HG03469 (cell line): ENCODE measurements around the gene PLA2G4B.

Source experiments
- ATAC-seq: cut with Tn5 transposase; IDR thresholded peaks from one replicate; pipeline ENCODE4 v1.9.1; 2021; ENCODE audit warnings: mild to moderate bottlenecking, moderate library complexity, moderate number of reproducible peaks; ENCODE audit not compliant: unreplicated experiment

The PLA2G4B gene

DNA sequence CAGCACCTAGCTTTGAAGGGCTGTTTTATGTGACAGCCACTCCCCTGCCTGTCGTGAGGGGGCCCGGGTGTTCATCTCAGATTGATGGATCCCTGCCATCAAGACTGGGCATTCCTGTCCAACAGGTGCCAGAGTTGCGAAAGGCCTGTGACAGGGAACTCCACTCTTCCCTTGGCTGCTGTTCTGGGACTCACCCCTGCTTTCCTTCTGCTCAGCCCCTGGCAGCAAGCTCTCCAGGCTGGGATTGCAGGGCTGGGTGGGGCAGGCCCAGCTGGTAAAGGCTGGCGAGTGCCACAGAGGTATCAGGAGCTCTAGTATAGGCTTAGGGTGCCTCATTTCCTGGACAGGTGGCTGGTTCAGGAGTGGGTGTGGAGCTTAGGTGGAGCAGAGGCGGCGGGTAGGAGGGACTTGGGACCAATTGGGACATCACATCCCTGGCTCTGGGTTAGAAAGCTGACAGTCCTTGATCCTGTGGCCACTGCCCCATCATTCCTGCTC lies at the start of gene PLA2G4B:
Gene PLA2G4B (plus strand): TSS at position 448 of the 498 bp plus-strand sequence. CDS start 67 bp downstream, outside the sequence.
- ATAC-seq: no peak

DNA sequence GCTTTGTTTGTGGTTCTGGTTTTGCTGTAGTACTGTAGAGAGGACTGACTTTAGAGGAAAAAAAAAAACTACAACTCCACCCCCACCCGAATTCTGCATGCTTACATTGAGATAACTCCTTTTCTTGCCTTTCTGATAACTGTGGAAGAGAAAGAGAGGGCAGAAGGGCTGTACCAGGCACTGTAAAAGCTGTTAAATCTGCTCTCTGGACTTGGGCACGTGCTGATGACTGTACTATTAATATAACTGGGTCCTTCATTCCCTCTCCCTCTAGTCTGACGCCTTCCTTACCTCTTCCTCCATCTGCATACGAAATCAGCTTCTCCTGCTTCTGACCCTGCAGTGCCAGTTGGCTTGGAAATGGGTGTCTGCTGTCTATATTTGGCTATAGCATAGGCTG lies 49.4 kb upstream of the PLA2G4B start:
- ATAC-seq: no peak

- no peak for ATAC-seq
Observed at GRCh38 chr15:41789662-41790061, 49.0 kb upstream of the PLA2G4B start.

- no peak for ATAC-seq
Observed at GRCh38 chr15:41790169-41790568, 48.5 kb upstream of the PLA2G4B start.

DNA sequence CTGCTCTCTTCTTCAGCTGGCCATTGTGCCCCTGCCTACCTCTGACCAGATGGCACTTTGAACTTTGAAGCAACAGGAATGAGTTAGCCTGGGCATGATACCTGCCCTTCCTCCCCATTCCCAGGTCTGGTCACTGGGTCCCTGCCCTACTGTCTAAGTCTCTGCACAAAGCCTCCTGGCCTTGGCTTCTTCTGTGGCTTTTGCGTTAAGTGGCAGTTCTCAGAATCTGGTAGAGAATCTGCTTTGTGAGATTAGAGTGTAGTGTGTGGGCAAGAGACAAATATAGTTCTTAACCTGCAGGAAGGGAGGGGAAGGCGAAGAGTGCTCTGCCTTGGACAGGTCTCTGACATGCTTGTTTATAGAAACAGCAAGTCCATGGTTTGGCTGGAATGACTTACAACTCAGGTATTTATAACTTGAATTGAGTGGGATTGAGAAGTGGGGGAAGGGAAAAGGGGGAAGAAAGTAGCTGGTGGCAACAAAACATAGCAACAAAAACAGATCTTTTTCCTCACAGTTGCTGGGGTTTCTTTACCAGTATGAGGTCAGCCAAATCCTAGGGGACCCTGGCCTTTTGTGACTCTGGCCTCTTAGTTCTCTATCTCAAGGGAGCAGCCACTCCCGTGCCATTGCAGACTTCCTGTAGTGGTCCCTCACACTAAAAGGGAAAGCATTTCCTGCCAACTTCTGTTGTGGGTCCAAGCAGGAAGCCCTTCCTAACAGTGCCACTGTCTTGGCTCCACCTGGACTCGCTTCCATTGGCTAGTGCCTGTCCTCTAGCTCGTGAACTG lies 47.7 kb upstream of the PLA2G4B start:
- no peak for ATAC-seq

- ATAC-seq: no peak
Observed at GRCh38 chr15:41791547-41791937, 47.1 kb upstream of the PLA2G4B start.

GRCh38 chr15:41792000-41792637 lies 46.5 kb upstream of the PLA2G4B start:
- ATAC-seq: no peak

DNA sequence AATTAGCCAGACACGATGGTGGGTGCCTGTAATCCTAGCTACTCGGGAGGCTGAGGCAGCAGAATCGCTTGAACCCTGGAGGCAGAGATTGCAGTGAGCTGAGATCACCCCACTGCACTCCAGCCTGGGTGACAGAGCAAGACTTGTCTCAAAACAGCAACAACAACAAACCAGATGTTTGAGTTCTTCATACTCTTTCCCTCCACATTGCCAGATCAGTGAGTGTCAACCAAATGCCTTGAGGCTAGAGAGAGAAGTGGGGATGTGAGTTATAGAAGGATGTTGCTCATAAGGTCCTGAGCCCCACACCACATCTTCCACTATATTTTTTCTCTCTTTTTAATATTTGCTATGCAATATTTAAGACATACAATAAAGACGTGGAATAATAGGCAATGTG lies 44.6 kb upstream of the PLA2G4B start:
- no peak for ATAC-seq

DNA sequence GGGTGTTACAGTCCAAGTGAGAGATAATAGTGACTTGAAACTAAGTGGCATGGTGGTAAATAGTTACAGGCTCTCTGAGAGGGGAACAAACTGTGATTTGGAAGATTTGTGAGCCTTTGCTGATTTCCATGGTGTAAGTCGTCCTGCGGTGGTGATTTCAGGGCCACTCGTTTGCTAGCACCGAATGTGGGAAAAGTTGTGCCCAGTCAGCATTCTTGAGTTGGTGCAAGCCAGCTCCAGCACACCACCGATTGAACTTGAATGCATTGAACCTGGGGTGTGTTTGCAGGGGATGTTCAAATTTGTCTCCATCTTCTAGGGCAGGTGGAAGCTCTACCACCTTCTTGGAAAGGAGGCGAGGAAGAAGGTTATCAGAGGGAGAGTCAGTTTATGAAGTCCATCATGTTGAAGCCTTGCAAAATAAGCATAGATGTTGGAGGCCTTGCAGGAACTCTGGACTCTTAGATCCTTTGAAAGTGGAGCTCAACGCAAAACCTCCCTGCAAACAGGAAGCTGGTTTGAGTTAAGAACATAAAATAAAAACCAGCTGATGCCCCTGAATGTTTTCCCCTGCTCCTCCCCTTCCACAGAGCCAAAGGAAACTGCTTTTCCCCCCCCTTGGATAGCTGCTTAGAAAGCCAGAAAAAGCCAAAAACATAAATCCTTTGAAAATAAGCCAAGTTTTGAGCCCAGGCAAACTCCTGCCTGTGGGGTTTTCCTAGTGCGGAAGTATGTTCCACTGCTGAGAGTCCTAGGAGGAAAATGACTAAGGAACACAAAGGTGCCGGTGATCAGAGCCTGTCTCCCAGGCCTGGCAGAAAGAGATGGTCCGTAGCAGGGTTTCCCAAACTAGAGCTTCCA lies 42.4 kb upstream of the PLA2G4B start:
- no peak for ATAC-seq

DNA sequence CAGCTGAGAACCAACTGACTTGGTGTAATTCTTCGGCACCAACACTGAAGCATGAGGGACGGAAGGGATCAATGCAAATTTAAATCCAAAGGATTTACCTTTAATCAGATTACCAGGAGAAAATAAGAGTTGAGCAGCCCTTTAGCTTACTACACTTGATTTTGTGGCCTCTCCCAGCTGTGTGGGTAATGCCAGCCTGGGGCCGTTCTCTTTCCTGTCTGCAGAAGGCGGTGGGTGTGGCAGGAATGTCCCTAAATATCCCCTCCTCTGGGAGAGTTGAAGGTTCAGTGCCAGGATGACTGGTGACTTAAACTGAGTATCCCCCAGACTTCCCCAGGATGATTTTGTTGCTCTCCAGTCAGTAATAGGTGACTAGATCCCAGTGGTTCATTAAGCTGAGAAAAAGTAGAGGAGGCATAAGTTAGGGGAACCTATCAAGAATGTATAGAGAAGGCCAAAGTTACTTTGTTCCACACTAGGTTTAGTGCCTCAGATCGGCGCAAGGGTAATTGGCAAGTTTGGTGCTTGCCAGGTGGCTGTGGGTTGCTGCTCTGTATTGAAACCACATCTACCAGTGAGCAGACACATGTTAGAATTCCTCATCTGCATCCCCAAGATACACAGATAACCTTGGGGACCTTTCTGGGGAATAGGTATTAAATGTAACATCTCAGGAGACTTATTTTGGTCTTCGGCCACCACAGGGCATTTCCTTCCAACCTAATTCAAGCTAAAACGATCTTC lies 41.3 kb upstream of the PLA2G4B start:
- ATAC-seq: no peak

DNA sequence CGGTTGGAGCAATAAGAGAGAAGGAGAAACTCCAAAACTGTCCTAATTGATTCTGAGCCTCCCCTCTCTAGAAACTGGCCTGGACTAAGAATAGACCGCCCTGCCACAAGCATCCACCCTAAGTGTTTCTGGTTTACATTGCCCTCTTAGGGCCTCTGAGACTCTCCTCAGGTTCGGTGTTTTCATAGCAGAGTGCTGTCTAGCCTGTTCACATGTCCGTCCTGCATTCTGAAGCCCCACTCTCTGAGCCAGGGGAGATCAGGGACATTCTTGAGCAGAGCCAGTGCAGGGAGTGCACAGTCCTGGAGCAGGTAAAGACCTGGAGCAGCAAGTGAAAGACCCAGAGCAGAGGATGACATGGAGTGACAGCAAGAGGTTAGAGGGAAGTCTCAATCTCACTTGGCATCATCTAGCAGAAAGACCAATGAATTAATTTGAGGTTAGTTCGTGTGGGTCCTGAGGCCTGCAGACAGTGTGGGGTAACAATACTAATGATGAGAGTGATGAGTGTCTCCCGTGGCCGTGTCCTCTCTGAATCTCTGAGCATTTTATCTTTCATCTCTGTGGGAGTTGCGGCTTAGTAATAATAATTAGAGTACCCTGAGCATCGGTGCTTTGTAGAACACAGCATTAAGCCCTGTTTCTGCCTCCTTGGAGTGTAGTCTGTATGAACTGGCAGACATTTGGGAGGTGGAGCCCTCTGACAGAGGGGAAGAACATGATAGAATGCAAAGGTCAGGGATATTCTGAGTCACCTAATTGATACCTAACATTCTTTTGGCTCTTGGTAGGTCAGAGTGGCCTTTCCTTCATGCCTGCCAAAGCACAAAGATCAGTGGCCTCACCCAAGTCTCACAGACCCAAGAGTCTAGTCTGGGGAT lies 39.8 kb upstream of the PLA2G4B start:
- no peak for ATAC-seq

GRCh38 chr15:41799488-41799805 lies 39.2 kb upstream of the PLA2G4B start:
- no peak for ATAC-seq

DNA sequence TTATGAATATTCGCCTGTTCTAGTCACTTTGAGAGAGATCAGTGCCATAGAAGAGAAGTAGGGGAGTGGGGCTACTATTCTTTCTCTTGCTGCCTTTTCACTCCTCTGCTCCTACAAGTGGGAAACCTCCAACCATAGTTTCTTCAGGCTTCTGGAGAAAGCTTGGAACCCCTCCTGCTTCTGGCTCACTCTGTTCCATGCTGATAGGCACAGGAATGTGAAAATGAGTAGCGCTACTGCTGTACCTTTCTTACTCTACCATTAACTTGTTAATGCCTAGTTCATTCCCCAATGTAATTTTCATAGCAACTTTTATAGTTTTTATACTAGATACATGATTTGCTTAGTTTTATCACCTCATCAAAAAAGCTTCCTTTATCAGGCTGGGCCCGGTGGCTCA lies 37.5 kb upstream of the PLA2G4B start:
- ATAC-seq: no peak

- no peak for ATAC-seq
Observed at GRCh38 chr15:41801850-41802455, 36.7 kb upstream of the PLA2G4B start.

DNA sequence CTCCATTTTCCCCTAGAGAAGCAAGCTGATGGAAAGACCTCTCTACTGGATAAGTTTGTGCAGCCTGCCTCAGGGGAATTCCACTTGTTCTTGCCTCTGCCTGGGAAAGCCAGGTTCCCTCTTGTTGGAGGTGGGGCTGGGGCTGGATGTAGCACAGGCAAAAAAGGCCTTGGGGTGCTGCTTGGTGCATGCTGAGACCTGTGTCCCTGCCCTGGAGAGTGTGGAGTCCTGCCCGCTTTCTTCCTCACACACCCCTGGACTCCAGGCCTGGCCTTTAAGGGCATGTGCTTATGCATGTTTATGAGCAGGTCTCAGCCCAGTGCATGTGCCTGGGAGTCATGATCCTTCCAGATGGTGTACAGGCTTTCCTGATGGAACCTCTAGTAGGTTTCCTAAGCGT lies 34.3 kb upstream of the PLA2G4B start:
- ATAC-seq: no peak

DNA sequence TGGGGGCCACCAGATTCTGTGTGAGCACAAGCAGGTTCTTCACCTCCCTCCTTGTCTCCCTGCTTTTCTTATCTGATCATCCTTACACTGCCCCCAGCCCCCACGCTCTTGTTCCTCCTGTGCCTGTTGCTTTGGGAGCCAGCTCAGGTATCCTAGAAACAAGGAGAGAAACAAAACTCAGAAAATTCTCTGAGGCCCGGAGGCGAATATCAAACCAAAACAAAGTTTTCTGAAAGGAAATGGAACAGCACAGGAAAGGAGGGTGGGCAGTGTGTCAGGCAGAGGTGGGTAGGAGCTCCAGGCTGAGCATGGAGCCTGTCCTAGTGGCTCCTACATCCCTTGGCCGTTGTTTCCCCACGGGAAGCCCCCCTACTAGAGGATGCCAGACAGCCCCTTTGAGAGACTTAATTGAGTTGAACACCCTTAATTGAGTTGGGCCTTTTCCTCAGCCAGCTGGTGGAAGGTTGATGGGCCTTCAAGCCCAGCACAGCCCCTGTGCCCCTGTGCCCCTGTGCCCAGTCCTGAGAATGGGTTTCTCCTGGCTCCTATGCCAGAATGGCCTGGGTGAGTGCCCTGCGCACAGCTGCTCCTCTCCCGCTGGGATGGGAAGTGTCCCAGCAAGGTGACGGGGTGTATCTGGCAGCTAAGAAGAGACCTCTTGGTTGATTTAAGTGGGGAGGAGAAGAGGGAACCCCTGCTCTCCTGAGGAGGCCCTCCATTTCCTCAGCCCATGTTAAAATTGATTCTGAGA lies 33.6 kb upstream of the PLA2G4B start:
- ATAC-seq: no peak

GRCh38 chr15:41805711-41806110 lies 32.9 kb upstream of the PLA2G4B start:
- ATAC-seq: no peak

GRCh38 chr15:41806291-41807181 lies 32.1 kb upstream of the PLA2G4B start:
- ATAC-seq: no peak
